Endodermal cell (in vitro differentiated cells): ENCODE data around the gene SESN3. TPM values are rescaled to one million over a fixed set of nuclear protein-coding genes. Genes with fewer than 3 reads are reported as not detected.

Experiments
- DNase-seq: peaks from one replicate; pipeline ENCODE4 v3.0.0-alpha.2; 2017
- H3K27ac ChIP-seq: 2 replicates; pipeline ENCODE4 v1.5.1; 2013; ENCODE audit warnings: mild to moderate bottlenecking, low read depth, low read length, moderate library complexity
- H3K27me3 ChIP-seq: 2 replicates; pipeline ENCODE4 v1.6.1; 2013; ENCODE audit warnings: mild to moderate bottlenecking, low read length, moderate library complexity; ENCODE audit not compliant: insufficient read depth, control insufficient read depth, poor library complexity, severe bottlenecking
- H3K36me3 ChIP-seq: 2 replicates; pipeline ENCODE4 v1.7.0; 2013; ENCODE audit warnings: mild to moderate bottlenecking, low read length, moderate library complexity; ENCODE audit not compliant: control insufficient read depth, insufficient read depth
- H3K4me1 ChIP-seq: one replicate; pipeline ENCODE4 v1.7.0; 2013; ENCODE audit warnings: low read length; ENCODE audit not compliant: control insufficient read depth, insufficient read depth
- H3K4me3 ChIP-seq: 2 replicates; pipeline ENCODE4 v1.5.1; 2013; ENCODE audit warnings: mild to moderate bottlenecking, low read length, moderate library complexity
- H3K9ac ChIP-seq: 2 replicates; pipeline ENCODE4 v1.6.1; 2013; ENCODE audit warnings: mild to moderate bottlenecking, low read length, moderate library complexity; ENCODE audit not compliant: poor library complexity, severe bottlenecking; ENCODE audit errors: extremely low read depth
- H3K9me3 ChIP-seq: 2 replicates; pipeline ENCODE4 v1.6.1; 2013; ENCODE audit warnings: mild to moderate bottlenecking, low read length, moderate library complexity; ENCODE audit not compliant: control insufficient read depth
- H3K27ac Mint-ChIP-seq: 2 replicates; pipeline ENCODE4 v1.8.0; 2020; ENCODE audit warnings: mixed read lengths
- H3K27me3 Mint-ChIP-seq: 2 replicates; pipeline ENCODE4 v1.8.0; 2021; ENCODE audit warnings: mild to moderate bottlenecking, mixed read lengths; ENCODE audit not compliant: insufficient read depth
- H3K36me3 Mint-ChIP-seq: 2 replicates; pipeline ENCODE4 v1.8.0; 2020; ENCODE audit warnings: low read depth, mixed read lengths
- H3K4me1 Mint-ChIP-seq: 2 replicates; pipeline ENCODE4 v1.8.0; 2020; ENCODE audit warnings: mixed read lengths
- H3K4me3 Mint-ChIP-seq: 2 replicates; pipeline ENCODE4 v1.8.0; 2020; ENCODE audit warnings: mild to moderate bottlenecking, moderate library complexity, mixed read lengths
- H3K9me3 Mint-ChIP-seq: 2 replicates; pipeline ENCODE4 v1.8.0; 2020; ENCODE audit warnings: mild to moderate bottlenecking, mixed read lengths
- WGBS, 2 experiments: methylation state at CpG; one replicate each; pipeline versions ENCODE4 v1.1.5 to v1.1.7; 2013; ENCODE audit warnings: missing lambda C conversion rate in 2 of 2, mixed read lengths in 1 of 2; ENCODE audit not compliant: insufficient coverage in 1 of 2, insufficient read length in 1 of 2; 5-methylcytosine and 5-hydroxymethylcytosine counted together
- total RNA-seq, 2 donors: library from RNA; stranded (reverse); fragmentation: NEBNext Ultra II Directional in 1 of 2; extraction: Animal tissue kit (Norgen Biotek cat#: 25700) in 1 of 2; gene quantifications; 2 replicates in 1 of 2; 3 replicates in 1 of 2; pipeline ENCODE4 v1.2.1, GENCODE V29; 2021
- TF ChIP-seq, protein P1 (sequence below): fragments of 200-600 bp; sonication (generic); conservative IDR thresholded peaks from 2 replicates; pipeline ENCODE4 v1.5.0; 2021; ENCODE audit warnings: antibody characterized with exemption, mild to moderate bottlenecking

SESN3 gene
- total RNA-seq, 2 donors from 2014 or later, result 33.6 to 43.1 TPM

- Histone ChIP-seq H3K9ac (no peak overlapping the region), H3K27me3 (no peaks in the 10 kb centered on the region), H3K27ac (no peak overlapping the region), H3K36me3 (no peaks in the 10 kb centered on the region), H3K9me3 (no peaks in the 10 kb centered on the region), H3K4me1 (no peaks in the 10 kb centered on the region), H3K4me3 (no peak overlapping the region)
- Mint-ChIP-seq H3K27me3 (peaks cover 4% of the 10 kb centered on the region), H3K4me1 (no peaks in the 10 kb centered on the region), H3K36me3 (no peaks in the 10 kb centered on the region), H3K9me3 (no peaks in the 10 kb centered on the region), H3K4me3 (no peak overlapping the region), H3K27ac (no peak overlapping the region)
- TF ChIP-seq, protein P1, sequence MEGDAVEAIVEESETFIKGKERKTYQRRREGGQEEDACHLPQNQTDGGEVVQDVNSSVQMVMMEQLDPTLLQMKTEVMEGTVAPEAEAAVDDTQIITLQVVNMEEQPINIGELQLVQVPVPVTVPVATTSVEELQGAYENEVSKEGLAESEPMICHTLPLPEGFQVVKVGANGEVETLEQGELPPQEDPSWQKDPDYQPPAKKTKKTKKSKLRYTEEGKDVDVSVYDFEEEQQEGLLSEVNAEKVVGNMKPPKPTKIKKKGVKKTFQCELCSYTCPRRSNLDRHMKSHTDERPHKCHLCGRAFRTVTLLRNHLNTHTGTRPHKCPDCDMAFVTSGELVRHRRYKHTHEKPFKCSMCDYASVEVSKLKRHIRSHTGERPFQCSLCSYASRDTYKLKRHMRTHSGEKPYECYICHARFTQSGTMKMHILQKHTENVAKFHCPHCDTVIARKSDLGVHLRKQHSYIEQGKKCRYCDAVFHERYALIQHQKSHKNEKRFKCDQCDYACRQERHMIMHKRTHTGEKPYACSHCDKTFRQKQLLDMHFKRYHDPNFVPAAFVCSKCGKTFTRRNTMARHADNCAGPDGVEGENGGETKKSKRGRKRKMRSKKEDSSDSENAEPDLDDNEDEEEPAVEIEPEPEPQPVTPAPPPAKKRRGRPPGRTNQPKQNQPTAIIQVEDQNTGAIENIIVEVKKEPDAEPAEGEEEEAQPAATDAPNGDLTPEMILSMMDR, result no peak
- no peak for DNase-seq
- 97 to 100% methylated on average over 1 of the region's 1 CpG for WGBS, 2 experiments
Observed at GRCh38 chr11:95115597-95115996, 115.4 kb downstream of the SESN3 start.

Other genes starting within 250 kb of the SESN3 start
- gene KDM4E, start 205.9 kb downstream of the SESN3 start, total RNA-seq, result not detected
- not detected for gene KDM4F, start 181.8 kb downstream of the SESN3 start, total RNA-seq
- gene SRSF8, start 164.3 kb downstream of the SESN3 start, total RNA-seq, result 10 to 100 TPM; 16.3 to 20.1 TPM
- gene ENDOD1, start 141.4 kb downstream of the SESN3 start, total RNA-seq, result 1 to 10 TPM; 1.9 to 2.7 TPM